Prostate gland (tissue), 2 donors: Measurements from ENCODE around the gene ADAMTS13.

ENCODE experiments used
- POLR2A ChIP-seq: fragments of 450-650 bp; IDR thresholded peaks from one replicate; pipeline ENCODE4 v1.6.1; 2016; ENCODE audit warnings: antibody characterized with exemption, mild to moderate bottlenecking
- POLR2AphosphoS5 ChIP-seq: sonication (generic); formaldehyde crosslinking; IDR thresholded peaks from one replicate; pipeline ENCODE4 v1.6.1; 2017; ENCODE audit warnings: antibody characterized with exemption
- TF ChIP-seq, protein P1 (sequence below), 4 experiments: fragments of 200-600 bp in 2 of 4; fragments of 450-650 bp in 2 of 4; sonication (generic) in 2 of 4; IDR thresholded peaks; 1 replicate in 3 of 4; 2 replicates in 1 of 4; pipeline ENCODE4 v1.5.1; 2016 to 2019; ENCODE audit warnings: antibody characterized with exemption in 4 of 4, mild to moderate bottlenecking in 2 of 4, moderate library complexity in 2 of 4

DNA sequence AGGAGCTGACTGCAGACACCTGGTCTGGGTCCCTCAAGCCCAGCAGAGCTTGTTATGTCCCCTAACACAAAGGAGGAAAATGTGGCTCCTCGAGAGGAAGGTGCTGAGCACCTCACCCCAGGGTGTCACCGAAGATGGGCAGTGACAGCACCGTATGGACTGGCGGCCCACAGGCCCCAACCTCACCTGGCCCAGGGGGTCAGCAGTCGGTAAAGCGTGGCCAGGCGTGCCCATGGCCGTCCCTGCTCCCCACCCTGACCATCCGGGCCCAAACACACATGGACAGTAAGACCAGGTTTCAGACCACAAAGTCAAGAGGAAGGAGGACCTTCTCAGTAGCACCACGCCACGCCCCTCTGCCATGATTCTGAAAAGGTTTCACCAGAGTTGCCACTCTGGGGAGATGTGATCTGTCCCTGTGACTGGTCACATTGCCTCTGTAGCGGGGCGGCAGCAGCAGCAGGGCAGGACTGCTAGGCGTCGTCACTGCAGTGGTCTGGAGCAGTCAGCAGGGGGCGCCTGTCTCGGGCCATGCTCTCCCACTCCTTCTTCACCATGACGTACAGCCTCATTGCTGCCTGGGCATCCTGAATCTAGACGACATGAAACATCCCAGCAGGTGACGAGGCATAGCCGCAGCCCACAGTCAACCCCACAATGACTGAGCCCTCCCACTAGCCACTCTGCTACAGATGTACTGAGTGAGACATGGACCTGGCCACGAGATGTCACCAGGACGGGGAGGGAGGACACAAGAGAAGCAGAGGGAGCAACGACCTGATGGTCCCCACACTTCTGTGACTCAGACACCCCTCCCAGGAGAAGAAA, 15.5 kb upstream of the ADAMTS13 start:
- TF ChIP-seq, protein P1, sequence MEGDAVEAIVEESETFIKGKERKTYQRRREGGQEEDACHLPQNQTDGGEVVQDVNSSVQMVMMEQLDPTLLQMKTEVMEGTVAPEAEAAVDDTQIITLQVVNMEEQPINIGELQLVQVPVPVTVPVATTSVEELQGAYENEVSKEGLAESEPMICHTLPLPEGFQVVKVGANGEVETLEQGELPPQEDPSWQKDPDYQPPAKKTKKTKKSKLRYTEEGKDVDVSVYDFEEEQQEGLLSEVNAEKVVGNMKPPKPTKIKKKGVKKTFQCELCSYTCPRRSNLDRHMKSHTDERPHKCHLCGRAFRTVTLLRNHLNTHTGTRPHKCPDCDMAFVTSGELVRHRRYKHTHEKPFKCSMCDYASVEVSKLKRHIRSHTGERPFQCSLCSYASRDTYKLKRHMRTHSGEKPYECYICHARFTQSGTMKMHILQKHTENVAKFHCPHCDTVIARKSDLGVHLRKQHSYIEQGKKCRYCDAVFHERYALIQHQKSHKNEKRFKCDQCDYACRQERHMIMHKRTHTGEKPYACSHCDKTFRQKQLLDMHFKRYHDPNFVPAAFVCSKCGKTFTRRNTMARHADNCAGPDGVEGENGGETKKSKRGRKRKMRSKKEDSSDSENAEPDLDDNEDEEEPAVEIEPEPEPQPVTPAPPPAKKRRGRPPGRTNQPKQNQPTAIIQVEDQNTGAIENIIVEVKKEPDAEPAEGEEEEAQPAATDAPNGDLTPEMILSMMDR (IDR thresholded peaks at IDR 0.05): peak; percentile 83 to 91 (median 88)
- no peak for TF ChIP-seq POLR2A
- TF ChIP-seq POLR2AphosphoS5: no peak
